Calu3 (cell line): Measurements from ENCODE around the gene NPC1L1. TPM values are rescaled to one million over a fixed set of nuclear protein-coding genes. Genes with fewer than 3 reads are reported as not detected.

ENCODE experiments used
- BruUV-seq: library from RNA; stranded (reverse); fragments of 400-500 nt; replicated peaks from 2 replicates; lab custom pipeline; 2021; lab: Mats Ljungman, UMichigan
- CTCF ChIA-PET: fragments of 300-600 bp; sonication (Branson Sonifier 250); formaldehyde crosslinking; loops from one replicate; lab custom pipeline; 2022; ENCODE audit warnings: antibody characterized with exemption; lab: Charles Lee
- DNase-seq: peaks from one replicate; pipeline ENCODE4 v3.0.0; 2022
- H3K27ac Mint-ChIP-seq: one replicate; pipeline ENCODE4 v1.8.0; 2022; ENCODE audit warnings: mixed read lengths; ENCODE audit not compliant: unreplicated experiment
- H3K27me3 Mint-ChIP-seq: one replicate; pipeline ENCODE4 v1.8.0; 2022; ENCODE audit warnings: mixed read lengths; ENCODE audit not compliant: unreplicated experiment
- H3K36me3 Mint-ChIP-seq: one replicate; pipeline ENCODE4 v1.8.0; 2022; ENCODE audit warnings: mild to moderate bottlenecking, moderate library complexity, mixed read lengths; ENCODE audit not compliant: insufficient read depth, unreplicated experiment
- H3K4me1 Mint-ChIP-seq: one replicate; pipeline ENCODE4 v1.8.0; 2022; ENCODE audit warnings: mild to moderate bottlenecking, low read depth, mixed read lengths; ENCODE audit not compliant: unreplicated experiment
- H3K4me3 Mint-ChIP-seq: one replicate; pipeline ENCODE4 v1.8.0; 2022; ENCODE audit warnings: mild to moderate bottlenecking, low read depth, moderate library complexity, mixed read lengths; ENCODE audit not compliant: unreplicated experiment
- H3K9me3 Mint-ChIP-seq: one replicate; pipeline ENCODE4 v1.8.0; 2022; ENCODE audit warnings: low read depth, mixed read lengths; ENCODE audit not compliant: unreplicated experiment
- CTCF ChIP-seq: fragments of 200-600 bp; IDR thresholded peaks from one replicate; pipeline ENCODE4 v1.8.0; 2022; ENCODE audit warnings: antibody characterized with exemption; ENCODE audit not compliant: unreplicated experiment
- intact Hi-C: fragments of 100-400 bp; cut with micrococcal nuclease; formaldehyde crosslinking; loops from one replicate; pipeline ENCODE4 v1.10.0; 2022; ENCODE audit not compliant: unreplicated experiment
- total RNA-seq: library from RNA; stranded (reverse); gene quantifications from 2 replicates; pipeline ENCODE4 v1.2.3, GENCODE V29; 2022

Gene NPC1L1
- total RNA-seq, 1 experiment from 2014 or later = 46.0 TPM

GRCh38 chr7:44569959-44570358, 28.8 kb upstream of the NPC1L1 start:
- no TSS peak for BruUV-seq
- intact Hi-C loops = loop anchor here (5.0 kb wide), 2 partner anchors 223 to 922 kb away; no protein-coding TSS in a partner anchor
- H3K9me3 Mint-ChIP-seq = no peaks in the 10 kb centered on the region
- H3K27me3 Mint-ChIP-seq = no peaks in the 10 kb centered on the region
- H3K27ac Mint-ChIP-seq = no peak overlapping the region
- no peak for DNase-seq
- peaks cover 82% of the 10 kb centered on the region for H3K36me3 Mint-ChIP-seq
- TF ChIP-seq CTCF = no peak
- CTCF ChIA-PET = no interaction called here
- H3K4me1 Mint-ChIP-seq = peaks cover 28% of the 10 kb centered on the region
- no peak overlapping the region for H3K4me3 Mint-ChIP-seq

- peaks cover 29% of the 10 kb centered on the region for H3K4me1 Mint-ChIP-seq
- H3K9me3 Mint-ChIP-seq = no peaks in the 10 kb centered on the region
- intact Hi-C loops = loop anchor here (5.0 kb wide), 1 partner anchor 222 kb away; no protein-coding TSS in a partner anchor
- CTCF ChIA-PET = interaction anchor here (0.6 to 0.8 kb wide), 2 partner anchors 10 to 21 kb away, joined by 3 read pairs; no protein-coding TSS in a partner anchor
- peaks cover 82% of the 10 kb centered on the region for H3K36me3 Mint-ChIP-seq
- H3K4me3 Mint-ChIP-seq = no peak overlapping the region
- H3K27ac Mint-ChIP-seq = no peak overlapping the region
- H3K27me3 Mint-ChIP-seq = no peaks in the 10 kb centered on the region
- no TSS peak for BruUV-seq
- TF ChIP-seq CTCF = no peak
- no peak for DNase-seq
These were observed 27.8 kb upstream of the NPC1L1 start for GRCh38 chr7:44568771-44569560.

GRCh38 chr7:44567884-44568283, 26.8 kb upstream of the NPC1L1 start:
- no peak overlapping the region for H3K4me3 Mint-ChIP-seq
- H3K27ac Mint-ChIP-seq = no peak overlapping the region
- no peaks in the 10 kb centered on the region for H3K27me3 Mint-ChIP-seq
- no peak for TF ChIP-seq CTCF
- H3K36me3 Mint-ChIP-seq = peaks cover 82% of the 10 kb centered on the region
- no TSS peak for BruUV-seq
- H3K9me3 Mint-ChIP-seq = no peaks in the 10 kb centered on the region
- CTCF ChIA-PET = interaction anchor here (0.8 kb wide), 1 partner anchor 9 kb away, joined by 3 read pairs; no protein-coding TSS in a partner anchor
- H3K4me1 Mint-ChIP-seq = peaks cover 31% of the 10 kb centered on the region
- intact Hi-C loops = loop anchor here (5.0 kb wide), 1 partner anchor 221 kb away; no protein-coding TSS in a partner anchor
- DNase-seq = no peak

- no peak for TF ChIP-seq CTCF
- Mint-ChIP-seq H3K36me3 (peaks cover 78% of the 10 kb centered on the region), H3K4me3 (no peak overlapping the region), H3K27me3 (no peaks in the 10 kb centered on the region), H3K9me3 (no peaks in the 10 kb centered on the region), H3K27ac (no peak overlapping the region), H3K4me1 (peaks cover 32% of the 10 kb centered on the region)
- DNase-seq = no peak
- intact Hi-C loops = loop anchor here (5.0 kb wide), 1 partner anchor 219 kb away; no protein-coding TSS in a partner anchor
- BruUV-seq = no TSS peak
- CTCF ChIA-PET = interaction anchor here (0.6 kb wide), 1 partner anchor 346 kb away, joined by 4 read pairs; no protein-coding TSS in a partner anchor
These were observed 25.6 kb upstream of the NPC1L1 start for GRCh38 chr7:44566680-44567079.
